Activated naive CD8-positive, alpha-beta T cell treated with anti-CD3 and anti-CD28 coated beads, Interleukin-2, amount 10 ng/mL, durations not matched to agents 7 days and 5 days (primary cell): ENCODE data around the gene RNF4. TPM values are rescaled to one million over a fixed set of nuclear protein-coding genes. Genes with fewer than 3 reads are reported as not detected.

ENCODE experiments used
- ATAC-seq: fragments of 150-1000 bp; cut with Tn5 transposase; one replicate; pipeline ENCODE4 v1.10.0; 2021; ENCODE audit warnings: low read depth, moderate library complexity
- POLR2A ChIA-PET: fragments of 350-600 bp; sonication (Branson Sonifier 250); formaldehyde crosslinking; loops from one replicate; lab custom pipeline; 2021; ENCODE audit warnings: antibody characterized with exemption; lab: Charles Lee
- DNase-seq: peaks from one replicate; pipeline ENCODE4 v3.0.0; 2021
- H3K27ac Mint-ChIP-seq: one replicate; pipeline ENCODE4 v1.8.0; 2022; ENCODE audit warnings: mild to moderate bottlenecking, mixed read lengths
- H3K27me3 Mint-ChIP-seq: one replicate; pipeline ENCODE4 v1.8.0; 2022; ENCODE audit warnings: mild to moderate bottlenecking, moderate library complexity, mixed read lengths
- H3K36me3 Mint-ChIP-seq: one replicate; pipeline ENCODE4 v1.8.0; 2021; ENCODE audit warnings: mild to moderate bottlenecking, mixed read lengths
- H3K4me1 Mint-ChIP-seq: one replicate; pipeline ENCODE4 v1.8.0; 2021; ENCODE audit warnings: mixed read lengths
- H3K4me3 Mint-ChIP-seq: one replicate; pipeline ENCODE4 v1.8.0; 2022; ENCODE audit warnings: mild to moderate bottlenecking, moderate library complexity, mixed read lengths
- H3K9me3 Mint-ChIP-seq: one replicate; pipeline ENCODE4 v1.8.0; 2021; ENCODE audit warnings: mixed read lengths
- total RNA-seq, 2 experiments: library from RNA; stranded (reverse); gene quantifications; one replicate each; pipeline ENCODE4 v1.2.3, GENCODE V29; 2021

The RNF4 gene
- total RNA-seq, 2 experiments from 2014 or later, result 103 to 109 TPM

GRCh38 chr4:2470791-2471190, 1.9 kb downstream of the RNF4 start:
- Mint-ChIP-seq H3K4me1 (peaks cover 38% of the 10 kb centered on the region), H3K27ac (peak overlapping the region; percentile 98), H3K27me3 (no peaks in the 10 kb centered on the region), H3K4me3 (peak overlapping the region; percentile 97), H3K9me3 (no peaks in the 10 kb centered on the region), H3K36me3 (peaks cover 47% of the 10 kb centered on the region)
- no peak for ATAC-seq
- no peak for DNase-seq
- POLR2A ChIA-PET, result interaction anchor here (0.6 to 1.6 kb wide), 5 partner anchors 9 to 229 kb away, joined by 3 to 4 read pairs (median 3); partner anchors contain the start of genes HAUS3 and POLN

DNA sequence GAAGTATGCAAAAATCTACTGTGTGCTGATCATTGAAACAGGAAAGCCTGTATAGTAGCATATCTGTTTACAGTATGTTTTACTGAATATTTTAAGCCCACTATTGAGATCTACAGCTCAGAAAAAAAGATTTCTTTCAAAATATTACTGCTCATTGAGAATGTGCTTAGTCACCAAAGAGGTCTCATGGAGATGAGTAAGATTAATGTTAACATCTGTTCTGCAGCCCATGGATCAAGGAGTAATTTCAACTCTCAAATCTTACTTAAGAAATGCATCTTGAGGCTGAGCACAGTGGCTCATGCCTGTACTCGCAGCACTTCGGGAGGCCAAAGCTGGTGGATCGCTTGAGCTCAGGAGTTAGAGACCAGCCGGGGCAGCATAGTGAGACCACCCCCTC, 3.3 kb downstream of the RNF4 start:
- no peak for ATAC-seq
- Mint-ChIP-seq H3K4me3 (no peak overlapping the region), H3K36me3 (peaks cover 50% of the 10 kb centered on the region), H3K9me3 (no peaks in the 10 kb centered on the region), H3K27me3 (no peaks in the 10 kb centered on the region), H3K27ac (no peak overlapping the region), H3K4me1 (peaks cover 40% of the 10 kb centered on the region)
- DNase-seq, result no peak
- POLR2A ChIA-PET, result interaction anchor here (0.6 to 1.3 kb wide), 3 partner anchors 10 to 178 kb away, joined by 3 to 5 read pairs (median 4); partner anchors contain the start of gene FAM193A

DNA sequence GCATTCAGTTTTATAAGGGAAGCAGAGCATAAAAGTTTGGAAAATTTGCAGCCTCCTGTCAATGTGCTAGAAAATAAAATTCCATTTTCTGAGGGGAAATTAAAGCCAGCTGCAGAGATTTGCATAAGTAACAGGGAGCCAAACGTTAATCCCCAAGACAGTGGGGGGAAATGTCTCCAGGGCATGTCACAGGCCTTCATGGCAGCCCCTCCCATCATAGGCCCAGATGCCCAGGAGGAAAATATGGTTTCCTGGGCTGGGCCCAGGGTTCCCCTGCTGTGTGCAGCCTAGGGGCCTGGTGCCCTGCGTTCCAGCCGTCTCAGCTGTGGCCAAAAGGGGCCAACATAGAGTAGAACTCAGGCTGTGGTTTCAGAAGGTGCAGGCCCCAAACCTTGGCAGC, 9.3 kb downstream of the RNF4 start:
- ATAC-seq (no peak), DNase-seq (no peak)
- Mint-ChIP-seq H3K27ac (no peak overlapping the region), H3K9me3 (no peaks in the 10 kb centered on the region), H3K4me1 (peaks cover 54% of the 10 kb centered on the region), H3K4me3 (no peak overlapping the region), H3K27me3 (no peaks in the 10 kb centered on the region), H3K36me3 (peaks cover 26% of the 10 kb centered on the region)
- POLR2A ChIA-PET, result interaction anchor here (1.2 kb wide), 1 partner anchor 9 kb away, joined by 3 read pairs; the partner anchor contains the start of gene RNF4

- no peaks in the 10 kb centered on the region for H3K27me3 Mint-ChIP-seq
- peaks cover 67% of the 10 kb centered on the region for H3K4me1 Mint-ChIP-seq
- no peaks in the 10 kb centered on the region for H3K9me3 Mint-ChIP-seq
- DNase-seq (no peak), ATAC-seq (no peak)
- H3K36me3 Mint-ChIP-seq, result peaks cover 14% of the 10 kb centered on the region
- H3K4me3 Mint-ChIP-seq, result no peak overlapping the region
- H3K27ac Mint-ChIP-seq, result no peak overlapping the region
- POLR2A ChIA-PET, result no interaction called here
Observed at GRCh38 chr4:2480649-2481048, 11.7 kb downstream of the RNF4 start.

DNA sequence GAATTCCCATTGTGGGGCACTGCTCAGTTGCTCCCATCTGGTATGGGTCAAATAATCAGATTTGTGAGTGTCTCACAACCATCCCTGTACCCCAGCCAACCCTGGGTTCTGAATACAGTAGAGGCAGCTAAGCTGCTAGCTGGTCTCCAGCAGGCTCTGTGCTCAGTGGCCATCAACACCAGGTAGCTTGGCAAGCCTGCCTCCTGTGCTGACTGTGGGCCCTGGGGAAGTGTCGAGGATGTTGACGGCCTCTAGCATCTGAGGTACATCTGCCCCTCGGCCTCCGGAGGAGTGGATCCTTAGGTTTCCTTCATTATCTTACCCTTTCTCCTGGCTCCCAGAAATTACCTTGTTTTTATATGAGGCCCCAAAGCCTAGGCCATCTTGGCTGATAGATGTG, 13.3 kb downstream of the RNF4 start:
- Mint-ChIP-seq H3K9me3 (no peaks in the 10 kb centered on the region), H3K36me3 (peaks cover 7% of the 10 kb centered on the region), H3K4me1 (peaks cover 76% of the 10 kb centered on the region), H3K27me3 (no peaks in the 10 kb centered on the region), H3K4me3 (no peak overlapping the region), H3K27ac (peak overlapping the region; percentile 75)
- ATAC-seq (no peak), DNase-seq (no peak)
- POLR2A ChIA-PET, result interaction anchor here (0.6 to 0.7 kb wide), 2 partner anchors 10 to 23 kb away, joined by 3 to 5 read pairs; no protein-coding TSS in a partner anchor

DNA sequence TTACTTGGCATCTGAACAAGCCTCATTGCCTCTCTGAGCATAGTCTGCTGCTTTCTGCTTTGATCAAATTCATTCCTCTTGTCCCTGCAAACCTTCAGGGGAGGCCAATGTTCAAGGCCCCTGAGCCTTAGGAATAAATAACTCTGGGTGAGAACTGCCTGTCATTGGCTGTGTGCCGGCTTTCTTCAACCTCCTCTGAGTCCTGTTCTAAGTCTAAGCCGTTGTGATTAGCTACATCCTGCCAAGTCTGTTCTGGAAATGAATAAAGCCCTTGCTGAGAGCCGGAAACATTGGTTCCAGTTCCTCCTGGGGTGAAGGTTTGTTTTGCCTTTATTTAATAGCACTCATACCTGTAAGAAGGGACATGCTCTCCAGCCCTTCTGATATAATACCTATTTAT, 13.8 kb downstream of the RNF4 start:
- ATAC-seq (no peak), DNase-seq (no peak)
- peaks cover 7% of the 10 kb centered on the region for H3K36me3 Mint-ChIP-seq
- peak overlapping the region; percentile 75 for H3K27ac Mint-ChIP-seq
- peaks cover 76% of the 10 kb centered on the region for H3K4me1 Mint-ChIP-seq
- POLR2A ChIA-PET, result interaction anchor here (0.6 to 0.7 kb wide), 3 partner anchors 10 to 23 kb away, joined by 3 to 5 read pairs (median 3); no protein-coding TSS in a partner anchor
- no peaks in the 10 kb centered on the region for H3K9me3 Mint-ChIP-seq
- no peaks in the 10 kb centered on the region for H3K27me3 Mint-ChIP-seq
- no peak overlapping the region for H3K4me3 Mint-ChIP-seq

- H3K4me3 Mint-ChIP-seq, result peak overlapping the region; percentile 6
- POLR2A ChIA-PET, result interaction anchor here (0.6 to 2.5 kb wide), 2 partner anchors 13 to 14 kb away, joined by 3 to 20 read pairs; partner anchors contain the start of gene RNF4
Observed at GRCh38 chr4:2483237-2483636, 14.3 kb downstream of the RNF4 start.

GRCh38 chr4:2484185-2484584, 15.3 kb downstream of the RNF4 start:
- POLR2A ChIA-PET, result interaction anchor here (2.5 kb wide), 1 partner anchor 15 kb away, joined by 20 read pairs; the partner anchor contains the start of gene RNF4
- Mint-ChIP-seq H3K27ac (peak overlapping the region; percentile 58), H3K9me3 (no peaks in the 10 kb centered on the region), H3K36me3 (peaks cover 4% of the 10 kb centered on the region), H3K4me3 (peak overlapping the region; percentile 35), H3K27me3 (no peaks in the 10 kb centered on the region), H3K4me1 (peaks cover 69% of the 10 kb centered on the region)
- ATAC-seq (no peak), DNase-seq (no peak)

More at GRCh38 chr4:2483237-2483636, 14.3 kb downstream of the RNF4 start:
- DNase-seq (no peak), ATAC-seq (no peak)
- Mint-ChIP-seq H3K27me3 (no peaks in the 10 kb centered on the region), H3K4me1 (peaks cover 75% of the 10 kb centered on the region), H3K9me3 (no peaks in the 10 kb centered on the region), H3K36me3 (peaks cover 7% of the 10 kb centered on the region), H3K27ac (no peak overlapping the region)

DNA sequence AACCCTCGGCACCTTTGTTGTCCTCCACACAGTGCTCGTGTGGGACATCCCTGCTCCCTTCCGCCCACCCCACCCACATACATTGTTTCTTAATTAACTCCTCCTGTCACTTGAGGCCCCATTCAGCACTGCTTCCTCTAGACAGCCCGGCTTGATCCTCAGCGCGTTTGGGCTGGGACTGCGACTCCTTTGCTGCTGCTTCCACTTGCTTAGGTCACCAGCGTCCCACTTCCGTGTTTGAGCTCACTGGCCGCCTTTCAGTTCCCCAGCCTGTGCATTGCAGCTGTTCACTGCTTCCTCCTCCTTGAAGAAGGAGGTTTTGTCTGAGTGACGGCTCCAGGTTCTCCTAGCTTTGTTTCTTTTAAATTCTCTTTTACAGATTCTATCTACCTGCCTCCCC, 16.1 kb downstream of the RNF4 start:
- H3K9me3 Mint-ChIP-seq, result no peaks in the 10 kb centered on the region
- H3K4me3 Mint-ChIP-seq, result peak overlapping the region; percentile 66
- peak; percentile 96 for ATAC-seq
- H3K36me3 Mint-ChIP-seq, result peaks cover 8% of the 10 kb centered on the region
- POLR2A ChIA-PET, result interaction anchor here (0.5 to 2.5 kb wide), 6 partner anchors 10 to 358 kb away, joined by 3 to 20 read pairs (median 4); partner anchors contain the start of genes ADD1, HAUS3, POLN and RNF4
- peak overlapping the region; percentile 90 for H3K27ac Mint-ChIP-seq
- no peaks in the 10 kb centered on the region for H3K27me3 Mint-ChIP-seq
- peaks cover 66% of the 10 kb centered on the region for H3K4me1 Mint-ChIP-seq
- peak; percentile 67 for DNase-seq

DNA sequence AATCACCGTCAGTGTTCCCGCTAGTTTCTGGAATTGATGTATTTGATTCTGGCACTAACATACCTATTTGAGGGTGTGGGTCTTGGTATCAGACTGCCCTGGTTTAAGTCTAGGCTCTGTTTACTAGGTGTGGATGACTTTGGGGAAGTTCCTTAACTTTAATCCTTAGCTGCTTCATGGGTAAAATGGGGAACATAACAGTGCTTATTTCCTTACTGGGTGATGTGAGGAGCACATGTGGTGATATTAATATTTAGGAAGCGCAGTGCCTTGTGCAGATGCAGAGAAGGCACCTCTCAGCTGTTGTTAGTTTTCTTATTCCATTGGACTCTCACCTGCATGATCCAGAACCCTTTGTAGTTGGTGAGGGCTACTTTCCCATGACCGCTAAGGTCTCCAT, 17.1 kb downstream of the RNF4 start:
- Mint-ChIP-seq H3K9me3 (no peaks in the 10 kb centered on the region), H3K36me3 (peaks cover 14% of the 10 kb centered on the region), H3K4me1 (peaks cover 61% of the 10 kb centered on the region), H3K27ac (peak overlapping the region; percentile 46), H3K4me3 (no peak overlapping the region), H3K27me3 (no peaks in the 10 kb centered on the region)
- ATAC-seq (no peak), DNase-seq (no peak)
- POLR2A ChIA-PET, result interaction anchor here (2.5 kb wide), 1 partner anchor 17 kb away, joined by 20 read pairs; the partner anchor contains the start of gene RNF4

DNA sequence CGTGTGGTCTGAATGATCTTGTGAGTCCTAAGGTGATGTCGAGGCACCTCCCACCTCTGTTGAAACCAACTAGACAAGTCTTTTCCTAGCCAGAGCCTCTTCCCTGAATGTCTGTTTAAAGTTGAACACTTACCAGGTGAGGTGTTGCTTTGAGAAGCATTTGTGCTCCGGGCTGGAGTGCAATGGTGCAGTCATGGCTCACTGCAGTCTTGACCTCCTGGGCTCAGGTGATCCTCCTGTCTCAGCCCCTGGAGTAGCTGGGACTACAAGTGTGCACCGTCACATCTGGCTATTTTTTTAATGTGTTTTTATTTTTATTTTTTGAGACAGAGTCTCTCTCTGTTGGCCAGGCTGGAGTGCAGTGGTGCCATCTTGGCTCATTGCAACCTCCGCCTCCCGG, 18.1 kb downstream of the RNF4 start:
- Mint-ChIP-seq H3K36me3 (peaks cover 18% of the 10 kb centered on the region), H3K27ac (no peak overlapping the region), H3K4me3 (no peak overlapping the region), H3K4me1 (peaks cover 51% of the 10 kb centered on the region), H3K27me3 (no peaks in the 10 kb centered on the region), H3K9me3 (no peaks in the 10 kb centered on the region)
- POLR2A ChIA-PET, result interaction anchor here (1.8 kb wide), 1 partner anchor 18 kb away, joined by 9 read pairs; the partner anchor contains the start of gene RNF4
- ATAC-seq (no peak), DNase-seq (no peak)

DNA sequence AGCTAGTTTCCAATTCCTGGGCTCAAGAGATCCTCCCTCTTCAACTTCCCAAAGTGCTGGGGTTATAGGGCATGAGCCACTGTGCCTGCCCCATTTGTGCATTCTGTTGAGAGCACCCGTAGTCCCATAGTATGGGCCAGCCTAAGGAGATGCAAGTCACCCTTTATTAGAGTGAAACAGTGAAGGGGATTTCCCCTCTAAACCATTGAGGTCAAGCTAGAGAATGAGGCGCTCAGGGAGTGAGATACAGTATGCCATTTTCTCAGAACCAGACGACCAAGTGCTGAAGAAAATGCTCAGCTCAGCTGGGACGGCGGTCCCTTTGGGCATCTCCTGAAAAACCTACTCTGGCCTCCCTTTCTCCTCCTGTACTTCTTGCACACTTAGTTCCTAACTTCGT, 18.7 kb downstream of the RNF4 start:
- ATAC-seq (no peak), DNase-seq (no peak)
- Mint-ChIP-seq H3K27me3 (no peaks in the 10 kb centered on the region), H3K4me1 (peaks cover 49% of the 10 kb centered on the region), H3K27ac (no peak overlapping the region), H3K36me3 (peaks cover 18% of the 10 kb centered on the region), H3K4me3 (no peak overlapping the region), H3K9me3 (no peaks in the 10 kb centered on the region)
- POLR2A ChIA-PET, result interaction anchor here (1.8 kb wide), 1 partner anchor 19 kb away, joined by 9 read pairs; the partner anchor contains the start of gene RNF4

- DNase-seq, result no peak
- no peak overlapping the region for H3K27ac Mint-ChIP-seq
- peaks cover 24% of the 10 kb centered on the region for H3K36me3 Mint-ChIP-seq
- H3K4me3 Mint-ChIP-seq, result no peak overlapping the region
- no peaks in the 10 kb centered on the region for H3K9me3 Mint-ChIP-seq
- POLR2A ChIA-PET, result interaction anchor here (1.8 kb wide), 1 partner anchor 20 kb away, joined by 9 read pairs; the partner anchor contains the start of gene RNF4
- peaks cover 38% of the 10 kb centered on the region for H3K4me1 Mint-ChIP-seq
- no peaks in the 10 kb centered on the region for H3K27me3 Mint-ChIP-seq
- no peak for ATAC-seq
Observed at GRCh38 chr4:2489081-2489805, 20.3 kb downstream of the RNF4 start.
